GM19099 (cell line): ENCODE measurements around the gene TGFA.

ENCODE experiments used
- POLR2A ChIP-seq: IDR thresholded peaks from 3 replicates; pipeline ENCODE4 v1.6.1; 2011; ENCODE audit warnings: low read depth; ENCODE audit not compliant: insufficient read length; ENCODE audit errors: extremely low read depth

The TGFA gene

GRCh38 chr2:70515938-70516337 is 37.7 kb downstream of the TGFA start:
- no peak for TF ChIP-seq POLR2A

- TF ChIP-seq POLR2A = no peak
Observed at GRCh38 chr2:70514612-70515055, 39.0 kb downstream of the TGFA start.

GRCh38 chr2:70513738-70514137 is 39.9 kb downstream of the TGFA start:
- TF ChIP-seq POLR2A = no peak

GRCh38 chr2:70511971-70512729 is 41.5 kb downstream of the TGFA start:
- TF ChIP-seq POLR2A = no peak

- no peak for TF ChIP-seq POLR2A
Observed at GRCh38 chr2:70510313-70510712, 43.3 kb downstream of the TGFA start.

GRCh38 chr2:70509565-70509964 is 44.1 kb downstream of the TGFA start:
- no peak for TF ChIP-seq POLR2A

- no peak for TF ChIP-seq POLR2A
Observed at GRCh38 chr2:70508711-70509462, 44.7 kb downstream of the TGFA start.

GRCh38 chr2:70505613-70506391 is 47.8 kb downstream of the TGFA start:
- TF ChIP-seq POLR2A = no peak

- TF ChIP-seq POLR2A = no peak
Observed at GRCh38 chr2:70504750-70505149, 48.9 kb downstream of the TGFA start.

- no peak for TF ChIP-seq POLR2A
Observed at GRCh38 chr2:70503896-70504295, 49.7 kb downstream of the TGFA start.

- no peak for TF ChIP-seq POLR2A
Observed at GRCh38 chr2:70501728-70502127, 51.9 kb downstream of the TGFA start.

- TF ChIP-seq POLR2A = no peak
Observed at GRCh38 chr2:70501215-70501614, 52.4 kb downstream of the TGFA start.

GRCh38 chr2:70499253-70499652 is 54.4 kb downstream of the TGFA start:
- no peak for TF ChIP-seq POLR2A

- no peak for TF ChIP-seq POLR2A
Observed at GRCh38 chr2:70498528-70498927, 55.1 kb downstream of the TGFA start.

GRCh38 chr2:70498054-70498453 is 55.6 kb downstream of the TGFA start:
- no peak for TF ChIP-seq POLR2A
